IMR-90 (cell line): Measurements from ENCODE around the gene STK31. TPM values are rescaled to one million over a fixed set of nuclear protein-coding genes. Genes with fewer than 3 reads are reported as not detected.
"Not testable (repeated sequence)": the region's sequence is repeated elsewhere in the genome, so short reads cannot be mapped to it uniquely, and the experiment has no call there.

ENCODE experiments used
- ATAC-seq: fragments of 200-7000 bp; cut with Tn5 transposase; 2 replicates; pipeline ENCODE4 v1.9.1; 2020; ENCODE audit warnings: low read depth, mild to moderate bottlenecking, moderate library complexity
- BruUV-seq: library from RNA; stranded (reverse); fragments of 400-500 nt; replicated peaks from 2 replicates; lab custom pipeline; 2021; lab: Mats Ljungman, UMichigan
- CTCF ChIA-PET: fragments of 300-600 bp; formaldehyde crosslinking; extraction: SDS; loops from one replicate; lab custom pipeline; 2021; ENCODE audit warnings: antibody characterized with exemption; lab: Yijun Ruan, JAX
- POLR2A ChIA-PET: fragments of 300-600 bp; sonication (Branson Sonifier 250); formaldehyde crosslinking; loops from one replicate; lab custom pipeline; 2022; ENCODE audit warnings: antibody characterized with exemption; ENCODE audit not compliant: unreplicated experiment; lab: Charles Lee
- DNase-seq: peaks from one replicate; pipeline ENCODE4 v3.0.0; 2013
- H2AFZ ChIP-seq: replicated peaks from 2 replicates; pipeline ENCODE3; 2013; ENCODE audit warnings: low read length, mild to moderate bottlenecking; ENCODE audit not compliant: poor library complexity
- H2AK5ac ChIP-seq: 2 replicates; pipeline ENCODE4 v1.6.1; 2013; ENCODE audit warnings: low read depth, low read length, inconsistent platforms
- H2AK9ac ChIP-seq: replicated peaks from 2 replicates; pipeline ENCODE3; 2013; ENCODE audit warnings: mild to moderate bottlenecking, low read depth, low read length, moderate library complexity; ENCODE audit not compliant: poor library complexity
- H2BK120ac ChIP-seq: 2 replicates; pipeline ENCODE4 v1.6.1; 2013; ENCODE audit warnings: low read depth, low read length, inconsistent platforms
- H2BK15ac ChIP-seq: 3 replicates; pipeline ENCODE4 v1.6.1; 2013; ENCODE audit warnings: low read depth, low read length, inconsistent platforms
- H2BK20ac ChIP-seq: 2 replicates; pipeline ENCODE4 v1.6.1; 2013; ENCODE audit warnings: low read depth, mild to moderate bottlenecking, inconsistent platforms, low read length, moderate library complexity
- H2BK5ac ChIP-seq: 2 replicates; pipeline ENCODE4 v1.6.1; 2013; ENCODE audit warnings: mild to moderate bottlenecking, low read depth, low read length, inconsistent platforms; ENCODE audit not compliant: poor library complexity, severe bottlenecking
- H3K14ac ChIP-seq: replicated peaks from 2 replicates; pipeline ENCODE4 v1.6.1; 2013; ENCODE audit warnings: low read depth, low read length, inconsistent platforms
- H3K18ac ChIP-seq: 2 replicates; pipeline ENCODE4 v1.6.1; 2013; ENCODE audit warnings: low read depth, low read length, control low read depth
- H3K23ac ChIP-seq: 2 replicates; pipeline ENCODE4 v1.6.1; 2013; ENCODE audit warnings: low read depth, low read length, inconsistent platforms
- H3K27ac ChIP-seq: 2 replicates; pipeline ENCODE4 v1.5.1; 2013; ENCODE audit warnings: mild to moderate bottlenecking, control low read depth, low read length; ENCODE audit not compliant: insufficient read depth
- H3K27me3 ChIP-seq: 2 replicates; pipeline ENCODE4 v1.6.1; 2013; ENCODE audit warnings: low read length; ENCODE audit not compliant: control insufficient read depth, insufficient read depth
- H3K36me3 ChIP-seq: 2 replicates; pipeline ENCODE4 v1.6.1; 2013; ENCODE audit warnings: low read length, mixed read lengths; ENCODE audit not compliant: control insufficient read depth, insufficient read depth
- H3K4ac ChIP-seq: 2 replicates; pipeline ENCODE4 v1.6.1; 2013; ENCODE audit warnings: low read depth, low read length, inconsistent platforms
- H3K4me1 ChIP-seq: 2 replicates; pipeline ENCODE4 v1.6.1; 2013; ENCODE audit warnings: low read length, mixed read lengths; ENCODE audit not compliant: control insufficient read depth, insufficient read depth
- H3K4me2 ChIP-seq: 2 replicates; pipeline ENCODE4 v1.6.1; 2013; ENCODE audit warnings: low read depth, mild to moderate bottlenecking, control low read depth, low read length, moderate library complexity
- H3K4me3 ChIP-seq: 2 replicates; pipeline ENCODE4 v1.5.1; 2013; ENCODE audit warnings: low read depth, mild to moderate bottlenecking, control low read depth, low read length, moderate library complexity; ENCODE audit not compliant: insufficient read depth
- H3K56ac ChIP-seq: 2 replicates; pipeline ENCODE4 v1.6.1; 2013; ENCODE audit warnings: low read length, inconsistent platforms; ENCODE audit not compliant: insufficient read depth; ENCODE audit errors: extremely low read depth
- H3K79me1 ChIP-seq, 2 experiments: 2 replicates each; pipeline ENCODE4 v1.6.1; 2013; ENCODE audit warnings: low read length in 2 of 2, inconsistent platforms in 1 of 2, low read depth in 1 of 2
- H3K9ac ChIP-seq: 2 replicates; pipeline ENCODE4 v1.6.1; 2013; ENCODE audit warnings: low read depth, low read length, control low read depth
- H3K9me1 ChIP-seq: 2 replicates; pipeline ENCODE4 v1.6.1; 2013; ENCODE audit warnings: low read length, inconsistent platforms; ENCODE audit not compliant: insufficient read depth
- H3K9me3 ChIP-seq: 2 replicates; pipeline ENCODE4 v1.6.1; 2013; ENCODE audit warnings: low read length; ENCODE audit not compliant: control insufficient read depth, insufficient read depth
- H4K20me1 ChIP-seq: 2 replicates; pipeline ENCODE4 v1.6.1; 2013; ENCODE audit warnings: low read length, inconsistent platforms; ENCODE audit not compliant: insufficient read depth
- H4K5ac ChIP-seq: 2 replicates; pipeline ENCODE4 v1.6.1; 2013; ENCODE audit warnings: mild to moderate bottlenecking, low read depth, low read length, control low read depth
- H4K8ac ChIP-seq, 2 experiments: 2 replicates each; pipeline ENCODE4 v1.6.1; 2013; ENCODE audit warnings: low read depth in 2 of 2, low read length in 2 of 2, control low read depth in 1 of 2, inconsistent platforms in 1 of 2
- H4K91ac ChIP-seq: 2 replicates; pipeline ENCODE4 v1.6.1; 2013; ENCODE audit warnings: low read depth, low read length, inconsistent platforms; ENCODE audit not compliant: insufficient read depth
- MAFK ChIP-seq: IDR thresholded peaks from 2 replicates; pipeline ENCODE4 v1.6.1; 2012; ENCODE audit warnings: low read depth, low read length, improper control_type of control experiment
- RFX5 ChIP-seq: IDR thresholded peaks from 2 replicates; pipeline ENCODE4 v1.8.0; 2012; ENCODE audit warnings: low read depth, mild to moderate bottlenecking, low read length, moderate library complexity
- SMC3 ChIP-seq: fragments of 150-350 bp; IDR thresholded peaks from 2 replicates; pipeline ENCODE4 v1.6.1; 2016; ENCODE audit warnings: low read depth, mild to moderate bottlenecking, antibody characterized with exemption, low read length, moderate library complexity
- WGBS, 2 experiments: methylation state at CpG; one replicate each; pipeline versions ENCODE4 v1.1.5 to v1.1.7; 2013; ENCODE audit warnings: missing lambda C conversion rate in 2 of 2; ENCODE audit not compliant: insufficient read length in 1 of 2; ENCODE audit errors: extremely low coverage in 2 of 2; 5-methylcytosine and 5-hydroxymethylcytosine counted together
- dilution Hi-C: fragments of 300-500 bp; cut with HindIII; formaldehyde crosslinking; loops from one replicate; pipeline ENCODE4 v1.14.3; 2018; ENCODE audit warnings: low sequenced_read_pairs; ENCODE audit not compliant: unreplicated experiment
- in situ Hi-C: fragments of 300-500 bp; cut with MboI; formaldehyde crosslinking; loops from 3 replicates; pipeline ENCODE4 v1.14.3; 2019; ENCODE audit warnings: low sequenced_read_pairs, inconsistent platforms, mixed read lengths
- intact Hi-C: fragments of 100-400 bp; cut with micrococcal nuclease; formaldehyde crosslinking; loops from 2 replicates; pipeline ENCODE4 v1.10.0; 2022
- polyA plus RNA-seq, 3 experiments: library from polyadenylated mRNA; depleted of rRNA; stranded (reverse); fragments of >200 nt; gene quantifications; 2 replicates each; pipeline ENCODE4 v1.2.3, GENCODE V29; 2012; ENCODE audit warnings: low replicate concordance in 1 of 3
- total RNA-seq: library from RNA; depleted of rRNA; stranded (reverse); fragments of >200 nt; gene quantifications from 2 replicates; pipeline ENCODE4 v1.2.3, GENCODE V29; 2012
- TF ChIP-seq, protein P1 (sequence below): fragments of 150-350 bp; IDR thresholded peaks from 2 replicates; pipeline ENCODE4 v1.6.1; 2017; ENCODE audit warnings: mild to moderate bottlenecking, antibody characterized with exemption, low read length, low read depth

The STK31 gene
- total and polyA plus RNA-seq, 2 of the 4 experiments (the other 2 are of a cell fraction) = not detected

DNA sequence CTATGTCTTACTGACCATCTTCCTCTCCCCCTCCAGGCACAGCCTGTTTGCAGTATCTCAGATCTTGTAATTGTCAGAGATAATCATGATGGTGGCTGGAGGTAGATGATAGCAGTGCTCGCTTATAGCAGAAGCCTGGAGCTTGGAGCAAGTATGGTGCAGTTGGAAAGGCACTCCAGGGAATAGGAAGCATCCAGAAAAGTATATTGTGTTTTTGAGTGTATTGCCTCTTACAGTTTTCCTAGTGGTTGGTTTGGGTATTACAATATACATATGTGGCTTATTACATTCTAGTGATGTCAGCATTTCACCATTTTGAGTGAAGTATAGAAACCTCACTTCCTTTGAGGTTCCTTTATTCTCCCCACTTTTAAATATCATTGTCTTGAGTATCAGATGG lies 101.5 kb downstream of the STK31 start:
- ChIA-PET CTCF (no interaction called here), POLR2A (no interaction called here)
- Histone ChIP-seq H2AK5ac (no peak overlapping the region), H3K4ac (no peak overlapping the region), H3K23ac (no peak overlapping the region), H2BK15ac (no peak overlapping the region), H3K36me3 (no peaks in the 10 kb centered on the region), H4K20me1 (no peaks in the 10 kb centered on the region), H2BK5ac (no peak overlapping the region), H3K9me1 (no peaks in the 10 kb centered on the region), H3K4me2 (no peak overlapping the region), H3K14ac (no peak overlapping the region), H3K27me3 (no peaks in the 10 kb centered on the region), H4K91ac (no peak overlapping the region), H2AFZ (no peak overlapping the region), H4K5ac (no peak overlapping the region), H3K9ac (no peak overlapping the region), H4K8ac (no peak overlapping the region), H3K9me3 (no peaks in the 10 kb centered on the region), H3K27ac (no peak overlapping the region), H3K4me3 (no peak overlapping the region), H2BK120ac (no peak overlapping the region), H2AK9ac (no peak overlapping the region), H3K4me1 (no peaks in the 10 kb centered on the region), H2BK20ac (no peak overlapping the region), H3K79me1 (no peaks in the 10 kb centered on the region), H3K56ac (no peak overlapping the region), H3K18ac (no peak overlapping the region)
- dilution Hi-C loops = no loop called here
- in situ Hi-C loops = no loop called here
- ATAC-seq (no peak), DNase-seq (no peak)
- BruUV-seq = no TSS peak
- intact Hi-C loops = no loop called here
- no peak for TF ChIP-seq RFX5
- TF ChIP-seq, protein P1, sequence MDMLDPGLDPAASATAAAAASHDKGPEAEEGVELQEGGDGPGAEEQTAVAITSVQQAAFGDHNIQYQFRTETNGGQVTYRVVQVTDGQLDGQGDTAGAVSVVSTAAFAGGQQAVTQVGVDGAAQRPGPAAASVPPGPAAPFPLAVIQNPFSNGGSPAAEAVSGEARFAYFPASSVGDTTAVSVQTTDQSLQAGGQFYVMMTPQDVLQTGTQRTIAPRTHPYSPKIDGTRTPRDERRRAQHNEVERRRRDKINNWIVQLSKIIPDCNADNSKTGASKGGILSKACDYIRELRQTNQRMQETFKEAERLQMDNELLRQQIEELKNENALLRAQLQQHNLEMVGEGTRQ = no peak
- TF ChIP-seq SMC3 = no peak
- TF ChIP-seq MAFK = peak; percentile 42
- 67% methylated on average over 1 of the region's 1 CpG; no CpG with 5 or more reads in 1 of the 2 experiments for WGBS, 2 experiments

DNA sequence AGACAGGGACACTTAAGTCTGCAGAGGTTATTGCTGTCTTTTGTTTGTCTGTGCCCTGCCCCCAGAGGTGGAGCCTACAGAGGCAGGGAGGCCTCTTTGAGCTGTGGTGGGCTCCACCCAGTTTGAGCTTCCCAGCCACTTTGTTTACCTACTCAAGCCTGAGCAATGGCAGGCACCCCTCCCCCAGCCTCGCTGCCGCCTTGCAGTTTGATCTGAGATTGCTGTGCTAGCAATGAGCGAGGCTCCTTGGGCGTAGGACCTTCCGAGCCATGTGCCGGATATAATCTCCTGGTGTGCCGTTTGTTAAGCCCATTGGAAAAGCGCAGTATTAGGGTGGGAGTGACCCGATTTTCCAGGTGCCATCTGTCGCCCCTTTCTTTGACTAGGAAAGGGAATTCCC lies 118.1 kb downstream of the STK31 start:
- not testable (repeated sequence) for BruUV-seq, DNase-seq

More for the DNA sequence above, 118.1 kb downstream of the STK31 start:
- H3K27me3 ChIP-seq, H2BK20ac ChIP-seq, H2AK5ac ChIP-seq, H3K9ac ChIP-seq, H3K4me3 ChIP-seq, H4K5ac ChIP-seq, dilution Hi-C loops, in situ Hi-C loops, H2BK5ac ChIP-seq, H4K8ac ChIP-seq, H2AK9ac ChIP-seq, H4K20me1 ChIP-seq, ATAC-seq, H3K4me2 ChIP-seq, H3K79me1 ChIP-seq, CTCF ChIA-PET, H4K91ac ChIP-seq, H3K18ac ChIP-seq, H3K4me1 ChIP-seq, H3K14ac ChIP-seq, H3K36me3 ChIP-seq, POLR2A ChIA-PET, H3K23ac ChIP-seq, H2AFZ ChIP-seq, H3K27ac ChIP-seq, H3K9me3 ChIP-seq, H2BK15ac ChIP-seq, H2BK120ac ChIP-seq, H3K9me1 ChIP-seq, H3K56ac ChIP-seq, intact Hi-C loops, H3K4ac ChIP-seq: not testable (repeated sequence)
- no CpG with 5 or more reads among the region's 10 CpGs for WGBS, 2 experiments
